Stomach smooth muscle (tissue), 2 donors: ENCODE data around the gene ADAMTS6.
"Not testable (repeated sequence)": the region's sequence is repeated elsewhere in the genome, so short reads cannot be mapped to it uniquely, and the experiment has no call there.

Source experiments
- H3K27ac ChIP-seq: one replicate; pipeline ENCODE4 v1.7.0; 2013; ENCODE audit warnings: mild to moderate bottlenecking, low read length, inconsistent platforms
- H3K27me3 ChIP-seq, 2 donors: one replicate each; pipeline ENCODE4 v1.7.0; 2013; ENCODE audit warnings: low read length in 2 of 2; ENCODE audit not compliant: insufficient read depth in 2 of 2, control insufficient read depth in 1 of 2
- H3K36me3 ChIP-seq, 2 donors: one replicate each; pipeline ENCODE4 v1.7.0; 2013; ENCODE audit warnings: low read length in 2 of 2; ENCODE audit not compliant: control insufficient read depth in 2 of 2, insufficient read depth in 2 of 2
- H3K4me1 ChIP-seq: one replicate; pipeline ENCODE4 v1.7.0; 2013; ENCODE audit warnings: low read length; ENCODE audit not compliant: control insufficient read depth, insufficient read depth
- H3K4me3 ChIP-seq, 2 donors: one replicate each; pipeline ENCODE4 v1.7.0; 2013; ENCODE audit warnings: low read length in 2 of 2
- H3K9ac ChIP-seq, 2 donors: one replicate each; pipeline ENCODE4 v1.7.0; 2013; ENCODE audit warnings: low read length in 2 of 2, mild to moderate bottlenecking in 1 of 2
- H3K9me3 ChIP-seq, 2 donors: one replicate each; pipeline ENCODE4 v1.7.0; 2013; ENCODE audit warnings: low read length in 2 of 2; ENCODE audit not compliant: control insufficient read depth in 2 of 2
- donor health status: healthy.
- donor health status: Pancreatic carcinoma.

Gene ADAMTS6

GRCh38 chr5:65185468-65185867, 296.3 kb downstream of the ADAMTS6 start:
- Histone ChIP-seq H3K9ac (no peak overlapping the region), H3K27ac (no peak overlapping the region), H3K36me3 (no peaks in the 10 kb centered on the region), H3K27me3 (no peaks in the 10 kb centered on the region), H3K9me3 (no peaks in the 10 kb centered on the region), H3K4me1 (no peaks in the 10 kb centered on the region), H3K4me3 (no peak overlapping the region)

DNA sequence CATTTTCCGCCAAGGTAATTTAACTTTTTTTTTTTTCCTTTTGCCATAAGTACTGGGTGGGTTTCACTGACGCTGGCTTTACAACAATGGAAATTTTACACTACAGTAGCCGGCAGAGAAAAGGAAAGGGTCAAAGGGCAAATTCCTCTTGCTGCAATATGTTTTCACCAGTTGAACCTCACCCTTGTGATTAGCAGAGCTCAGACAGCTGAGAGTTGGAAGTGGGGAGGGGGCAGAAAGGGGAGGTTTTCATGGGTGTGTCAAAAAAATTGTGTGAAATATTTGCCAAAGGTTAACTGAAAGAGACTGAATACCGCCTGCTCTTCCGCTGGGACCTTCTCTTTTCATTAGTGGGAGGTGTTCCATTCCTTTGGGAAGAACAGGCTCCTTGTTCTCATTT, 296.9 kb downstream of the ADAMTS6 start:
- Histone ChIP-seq H3K27me3 (no peaks in the 10 kb centered on the region), H3K36me3 (no peaks in the 10 kb centered on the region), H3K4me3 (no peak overlapping the region), H3K4me1 (no peaks in the 10 kb centered on the region), H3K9ac (no peak overlapping the region), H3K27ac (no peak overlapping the region), H3K9me3 (no peaks in the 10 kb centered on the region)

DNA sequence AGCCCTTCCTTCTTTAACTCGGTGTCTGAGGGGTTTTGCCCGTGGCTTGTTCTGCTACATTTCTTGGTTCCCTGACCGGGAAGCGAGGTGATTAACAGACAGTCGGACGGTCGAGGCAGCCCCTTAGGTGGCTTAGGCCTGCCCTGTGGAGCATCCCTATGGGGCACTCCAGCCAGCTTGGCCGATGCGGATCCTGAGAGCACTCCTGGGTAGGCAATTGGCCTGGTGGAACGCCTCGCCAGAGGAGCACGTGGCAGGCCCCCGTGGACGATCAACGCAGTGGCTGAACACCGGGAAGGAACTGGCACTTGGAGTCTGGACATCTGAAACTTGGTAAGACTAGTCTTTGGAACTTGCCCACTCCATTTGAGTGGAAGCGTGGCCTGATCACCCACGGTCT, 307.5 kb downstream of the ADAMTS6 start:
- not testable (repeated sequence) for H3K36me3 ChIP-seq, H3K9ac ChIP-seq, H3K4me3 ChIP-seq, H3K27ac ChIP-seq, H3K4me1 ChIP-seq, H3K9me3 ChIP-seq, H3K27me3 ChIP-seq

- no peak overlapping the region for H3K4me3 ChIP-seq
- H3K9ac ChIP-seq = no peak overlapping the region
- no peak overlapping the region for H3K27ac ChIP-seq
- H3K4me1 ChIP-seq = no peaks in the 10 kb centered on the region
- no peaks in the 10 kb centered on the region for H3K27me3 ChIP-seq
- no peaks in the 10 kb centered on the region for H3K36me3 ChIP-seq
- H3K9me3 ChIP-seq = no peaks in the 10 kb centered on the region
Observed at GRCh38 chr5:65173130-65173525, 308.6 kb downstream of the ADAMTS6 start.

DNA sequence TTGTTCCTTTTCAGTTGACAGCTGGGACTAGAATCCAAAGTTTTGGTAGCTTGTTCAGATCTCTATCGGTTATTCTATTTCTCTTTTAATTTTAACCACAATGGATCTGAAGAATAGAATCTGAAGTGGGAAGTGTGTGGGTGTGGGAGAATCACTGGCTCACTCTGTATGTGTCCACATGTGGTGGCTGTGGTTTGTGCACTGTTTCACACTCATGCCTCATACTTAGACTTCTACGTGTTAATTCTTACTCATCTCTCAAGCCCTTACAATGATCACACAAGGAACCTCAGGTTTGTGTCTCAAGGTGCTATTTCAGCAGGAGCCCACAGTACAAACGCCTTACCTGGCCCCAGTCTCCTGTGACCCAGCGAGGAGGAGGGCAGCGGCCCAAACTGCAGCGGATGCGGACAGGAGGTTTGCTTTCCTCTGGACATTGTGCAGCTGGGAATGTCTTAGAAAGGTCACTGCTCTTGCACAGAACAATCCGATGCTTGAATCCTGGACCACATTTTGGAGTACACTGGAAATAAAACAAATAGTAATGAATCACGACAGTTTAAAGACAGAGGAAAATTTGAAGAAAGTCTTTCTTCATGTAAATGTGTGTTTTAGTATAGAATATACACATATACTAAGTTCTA, 309.1 kb downstream of the ADAMTS6 start:
- no peak overlapping the region for H3K27ac ChIP-seq
- no peak overlapping the region for H3K4me3 ChIP-seq
- H3K9me3 ChIP-seq = no peaks in the 10 kb centered on the region
- H3K27me3 ChIP-seq = no peaks in the 10 kb centered on the region
- no peaks in the 10 kb centered on the region for H3K36me3 ChIP-seq
- H3K9ac ChIP-seq = no peak overlapping the region
- H3K4me1 ChIP-seq = no peaks in the 10 kb centered on the region

GRCh38 chr5:65171645-65172044, 310.1 kb downstream of the ADAMTS6 start:
- H3K4me1 ChIP-seq = no peaks in the 10 kb centered on the region
- no peaks in the 10 kb centered on the region for H3K9me3 ChIP-seq

GRCh38 chr5:65163698-65164097, 318.0 kb downstream of the ADAMTS6 start:
- Histone ChIP-seq H3K4me1 (no peaks in the 10 kb centered on the region), H3K27ac (no peak overlapping the region), H3K27me3 (no peaks in the 10 kb centered on the region), H3K4me3 (no peak overlapping the region), H3K9ac (no peak overlapping the region), H3K9me3 (no peaks in the 10 kb centered on the region), H3K36me3 (no peaks in the 10 kb centered on the region)

More at GRCh38 chr5:65171645-65172044, 310.1 kb downstream of the ADAMTS6 start:
- Histone ChIP-seq H3K4me3 (no peak overlapping the region), H3K27me3 (no peaks in the 10 kb centered on the region), H3K9ac (no peak overlapping the region), H3K27ac (no peak overlapping the region), H3K36me3 (no peaks in the 10 kb centered on the region)

DNA sequence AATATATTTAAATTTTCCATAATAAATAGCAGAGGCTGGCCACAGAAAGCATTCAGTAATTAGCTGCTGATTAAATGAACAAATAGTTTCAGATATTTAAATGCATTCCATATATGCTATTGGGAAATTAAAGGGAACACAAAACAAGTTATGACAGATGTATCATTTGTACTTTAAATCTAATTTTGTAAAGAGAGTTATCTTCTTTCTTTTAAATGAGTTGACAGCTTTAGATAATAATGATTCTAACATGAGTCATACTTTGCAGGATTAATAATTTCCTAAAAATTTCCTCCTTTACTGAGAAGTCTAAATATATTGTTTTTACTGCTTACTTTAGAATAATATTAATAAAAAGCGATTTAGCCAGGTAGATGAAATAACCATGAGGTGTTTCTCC, 320.1 kb downstream of the ADAMTS6 start:
- no peak overlapping the region for H3K9ac ChIP-seq
- no peaks in the 10 kb centered on the region for H3K27me3 ChIP-seq
- H3K27ac ChIP-seq = no peak overlapping the region
- H3K9me3 ChIP-seq = no peaks in the 10 kb centered on the region
- no peaks in the 10 kb centered on the region for H3K4me1 ChIP-seq
- H3K36me3 ChIP-seq = no peaks in the 10 kb centered on the region
- H3K4me3 ChIP-seq = no peak overlapping the region

DNA sequence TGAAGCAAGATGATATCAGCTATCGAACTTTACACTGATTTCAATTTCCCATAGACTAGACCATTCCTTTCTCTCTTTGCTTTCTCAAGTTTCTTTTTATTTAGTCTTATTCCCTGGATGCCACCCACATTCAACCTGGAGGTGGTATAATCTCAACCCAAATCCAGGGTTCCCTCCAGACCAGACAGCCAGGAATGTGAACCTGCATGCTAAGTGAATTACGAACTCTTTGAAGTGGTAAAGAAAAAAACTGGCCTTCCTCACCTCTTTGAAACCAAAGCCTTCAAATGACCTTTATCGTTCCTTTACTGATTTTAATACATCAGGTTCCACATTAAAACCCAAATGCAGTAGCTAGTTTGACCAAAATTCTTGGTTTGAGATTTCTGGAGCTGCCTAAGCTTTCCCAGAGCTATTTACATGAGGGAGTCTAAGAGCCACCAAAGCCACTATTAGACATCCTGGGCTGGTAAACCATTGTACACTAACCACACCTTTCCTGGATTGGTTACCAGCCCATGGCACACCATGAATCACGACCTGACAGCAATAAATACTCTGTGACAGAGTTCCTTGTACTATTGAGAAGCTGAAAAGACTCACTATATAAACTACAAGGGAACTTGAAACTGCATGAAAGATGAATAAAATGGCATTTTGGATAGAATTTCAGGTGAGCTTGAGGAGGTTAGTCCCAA, 323.7 kb downstream of the ADAMTS6 start:
- Histone ChIP-seq H3K36me3 (no peaks in the 10 kb centered on the region), H3K27ac (no peak overlapping the region), H3K4me1 (no peaks in the 10 kb centered on the region), H3K9me3 (no peaks in the 10 kb centered on the region), H3K9ac (no peak overlapping the region), H3K27me3 (no peaks in the 10 kb centered on the region), H3K4me3 (no peak overlapping the region)

- Histone ChIP-seq H3K4me1 (no peaks in the 10 kb centered on the region), H3K4me3 (no peak overlapping the region), H3K27me3 (no peaks in the 10 kb centered on the region), H3K9ac (no peak overlapping the region), H3K9me3 (no peaks in the 10 kb centered on the region), H3K36me3 (no peaks in the 10 kb centered on the region), H3K27ac (no peak overlapping the region)
Observed at GRCh38 chr5:65156933-65157332, 324.8 kb downstream of the ADAMTS6 start.

GRCh38 chr5:65152131-65152530, 329.6 kb downstream of the ADAMTS6 start:
- no peaks in the 10 kb centered on the region for H3K27me3 ChIP-seq
- H3K4me1 ChIP-seq = no peaks in the 10 kb centered on the region
- H3K9ac ChIP-seq = no peak overlapping the region
- H3K27ac ChIP-seq = no peak overlapping the region
- no peaks in the 10 kb centered on the region for H3K9me3 ChIP-seq
- no peaks in the 10 kb centered on the region for H3K36me3 ChIP-seq
- no peak overlapping the region for H3K4me3 ChIP-seq
